Gastroesophageal sphincter (tissue), 3 donors: ENCODE data around the gene DHX35.

Experiments used
- CTCF ChIP-seq, 4 experiments: fragments of 200-600 bp in 2 of 4; fragments of 450-650 bp in 2 of 4; sonication (generic) in 1 of 4; IDR thresholded peaks; one replicate each; pipeline ENCODE4 v1.5.1; 2017 to 2019; ENCODE audit warnings: antibody characterized with exemption in 4 of 4, mild to moderate bottlenecking in 2 of 4, moderate library complexity in 2 of 4
- EP300 ChIP-seq: sonication (generic); formaldehyde crosslinking; IDR thresholded peaks from one replicate; pipeline ENCODE4 v1.6.1; 2017; ENCODE audit warnings: antibody characterized with exemption, mild to moderate bottlenecking
- POLR2A ChIP-seq, 2 donors: fragments of 450-650 bp; IDR thresholded peaks; one replicate each; pipeline ENCODE4 v1.6.1; 2017; ENCODE audit warnings: antibody characterized with exemption in 2 of 2, mild to moderate bottlenecking in 2 of 2, moderate library complexity in 1 of 2
- POLR2AphosphoS5 ChIP-seq: sonication (generic); formaldehyde crosslinking; IDR thresholded peaks from one replicate; pipeline ENCODE4 v1.6.1; 2017; ENCODE audit warnings: antibody characterized with exemption

GRCh38 chr20:38999965-39000910 lies 38.1 kb downstream of the DHX35 start:
- TF ChIP-seq CTCF (IDR thresholded peaks at IDR 0.05): no peak
- TF ChIP-seq EP300: no peak
- no peak for TF ChIP-seq POLR2A (IDR thresholded peaks at IDR 0.05)
- TF ChIP-seq POLR2AphosphoS5: no peak
